ENCODE measurements around the gene GLO1. TPM values are rescaled to one million over a fixed set of nuclear protein-coding genes. Genes with fewer than 3 reads are reported as not detected.

GLO1 gene
- total and polyA plus RNA-seq, 2 donors = 73.5 to 76.7 TPM

DNA sequence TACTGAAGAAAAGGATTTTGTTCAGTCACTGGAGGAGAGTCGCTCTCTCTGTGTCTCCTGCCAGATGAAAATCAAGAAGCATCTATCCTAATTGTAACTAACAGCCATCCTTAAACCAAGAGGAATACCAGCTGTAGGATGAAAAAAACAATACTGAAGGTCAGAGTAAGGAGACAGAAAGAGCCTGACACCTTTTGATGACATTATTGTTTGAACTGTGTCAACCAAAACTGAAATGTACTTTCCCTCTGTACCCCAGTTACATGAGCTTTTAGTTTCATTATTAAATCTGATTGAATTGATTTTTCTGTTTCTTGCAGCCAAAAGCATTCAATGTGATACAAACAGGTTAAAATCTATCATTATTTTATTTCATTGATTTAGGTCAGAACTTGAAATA lies 46.0 kb downstream of the GLO1 start:
- no peak for DNase-seq (ENCODE audit: low read depth in 6 of 9, low spot score in 9 of 9)
- no peaks in the 10 kb centered on the region for H3K9me3 ChIP-seq (ENCODE audit: control insufficient read depth in 2 of 2, insufficient read depth in 1 of 2, low read length in 1 of 2)
- H3K36me3 ChIP-seq (ENCODE audit: control insufficient read depth in 2 of 2, insufficient read depth in 2 of 2, low read length in 1 of 2) = no peaks in the 10 kb centered on the region
- H3K4me1 ChIP-seq (ENCODE audit: control insufficient read depth in 2 of 2, insufficient read depth in 2 of 2, low read length in 2 of 2) = no peaks in the 10 kb centered on the region
- no peak overlapping the region for H3K27ac ChIP-seq (ENCODE audit: low read depth in 1 of 2, low read length in 1 of 2)
- 95% methylated on average over 1 of the region's 1 CpG for WGBS
- H3K4me3 ChIP-seq (ENCODE audit: low read length in 2 of 2) = no peak overlapping the region
- H3K27me3 ChIP-seq (ENCODE audit: control insufficient read depth in 2 of 2, insufficient read depth in 1 of 2, low read length in 1 of 2) = no peaks in the 10 kb centered on the region

GRCh38 chr6:38654263-38654662 lies 48.7 kb downstream of the GLO1 start:
- no peak for DNase-seq (ENCODE audit: low read depth in 6 of 9, low spot score in 9 of 9)
- 98% methylated on average over 2 of the region's 2 CpGs for WGBS
- no peaks in the 10 kb centered on the region for H3K27me3 ChIP-seq (ENCODE audit: control insufficient read depth in 2 of 2, insufficient read depth in 1 of 2, low read length in 1 of 2)
- H3K36me3 ChIP-seq (ENCODE audit: control insufficient read depth in 2 of 2, insufficient read depth in 2 of 2, low read length in 1 of 2) = no peaks in the 10 kb centered on the region
- no peaks in the 10 kb centered on the region for H3K4me1 ChIP-seq (ENCODE audit: control insufficient read depth in 2 of 2, insufficient read depth in 2 of 2, low read length in 2 of 2)
- H3K9me3 ChIP-seq (ENCODE audit: control insufficient read depth in 2 of 2, insufficient read depth in 1 of 2, low read length in 1 of 2) = no peaks in the 10 kb centered on the region
- H3K27ac ChIP-seq (ENCODE audit: low read depth in 1 of 2, low read length in 1 of 2) = no peak overlapping the region
- H3K4me3 ChIP-seq (ENCODE audit: low read length in 2 of 2) = no peak overlapping the region

- no peaks in the 10 kb centered on the region for H3K27me3 ChIP-seq (ENCODE audit: control insufficient read depth in 2 of 2, insufficient read depth in 1 of 2, low read length in 1 of 2)
- H3K27ac ChIP-seq (ENCODE audit: low read depth in 1 of 2, low read length in 1 of 2) = no peak overlapping the region
- WGBS = 98% methylated on average over 2 of the region's 2 CpGs
- H3K9me3 ChIP-seq (ENCODE audit: control insufficient read depth in 2 of 2, insufficient read depth in 1 of 2, low read length in 1 of 2) = no peaks in the 10 kb centered on the region
- DNase-seq (ENCODE audit: low read depth in 6 of 9, low spot score in 9 of 9) = no peak
- no peaks in the 10 kb centered on the region for H3K36me3 ChIP-seq (ENCODE audit: control insufficient read depth in 2 of 2, insufficient read depth in 2 of 2, low read length in 1 of 2)
- no peak overlapping the region for H3K4me3 ChIP-seq (ENCODE audit: low read length in 2 of 2)
- H3K4me1 ChIP-seq (ENCODE audit: control insufficient read depth in 2 of 2, insufficient read depth in 2 of 2, low read length in 2 of 2) = no peaks in the 10 kb centered on the region
These were observed 51.7 kb downstream of the GLO1 start for GRCh38 chr6:38651121-38651784.

GRCh38 chr6:38650207-38650752 lies 52.7 kb downstream of the GLO1 start:
- 97% methylated on average over 5 of the region's 5 CpGs for WGBS
- H3K9me3 ChIP-seq (ENCODE audit: control insufficient read depth in 2 of 2, insufficient read depth in 1 of 2, low read length in 1 of 2) = no peaks in the 10 kb centered on the region
- no peak overlapping the region for H3K27ac ChIP-seq (ENCODE audit: low read depth in 1 of 2, low read length in 1 of 2)
- H3K4me3 ChIP-seq (ENCODE audit: low read length in 2 of 2) = no peak overlapping the region
- H3K36me3 ChIP-seq (ENCODE audit: control insufficient read depth in 2 of 2, insufficient read depth in 2 of 2, low read length in 1 of 2) = no peaks in the 10 kb centered on the region
- H3K4me1 ChIP-seq (ENCODE audit: control insufficient read depth in 2 of 2, insufficient read depth in 2 of 2, low read length in 2 of 2) = no peaks in the 10 kb centered on the region
- no peaks in the 10 kb centered on the region for H3K27me3 ChIP-seq (ENCODE audit: control insufficient read depth in 2 of 2, insufficient read depth in 1 of 2, low read length in 1 of 2)
- no peak for DNase-seq (ENCODE audit: low read depth in 6 of 9, low spot score in 9 of 9)

GRCh38 chr6:38649744-38650143 lies 53.2 kb downstream of the GLO1 start:
- DNase-seq (ENCODE audit: low read depth in 6 of 9, low spot score in 9 of 9) = no peak
- Histone ChIP-seq H3K27ac (ENCODE audit: low read depth in 1 of 2, low read length in 1 of 2) (no peak overlapping the region), H3K4me1 (ENCODE audit: control insufficient read depth in 2 of 2, insufficient read depth in 2 of 2, low read length in 2 of 2) (no peaks in the 10 kb centered on the region), H3K4me3 (ENCODE audit: low read length in 2 of 2) (no peak overlapping the region), H3K27me3 (ENCODE audit: control insufficient read depth in 2 of 2, insufficient read depth in 1 of 2, low read length in 1 of 2) (no peaks in the 10 kb centered on the region), H3K9me3 (ENCODE audit: control insufficient read depth in 2 of 2, insufficient read depth in 1 of 2, low read length in 1 of 2) (no peaks in the 10 kb centered on the region), H3K36me3 (ENCODE audit: control insufficient read depth in 2 of 2, insufficient read depth in 2 of 2, low read length in 1 of 2) (no peaks in the 10 kb centered on the region)
- WGBS = 98% methylated on average over 2 of the region's 2 CpGs

DNA sequence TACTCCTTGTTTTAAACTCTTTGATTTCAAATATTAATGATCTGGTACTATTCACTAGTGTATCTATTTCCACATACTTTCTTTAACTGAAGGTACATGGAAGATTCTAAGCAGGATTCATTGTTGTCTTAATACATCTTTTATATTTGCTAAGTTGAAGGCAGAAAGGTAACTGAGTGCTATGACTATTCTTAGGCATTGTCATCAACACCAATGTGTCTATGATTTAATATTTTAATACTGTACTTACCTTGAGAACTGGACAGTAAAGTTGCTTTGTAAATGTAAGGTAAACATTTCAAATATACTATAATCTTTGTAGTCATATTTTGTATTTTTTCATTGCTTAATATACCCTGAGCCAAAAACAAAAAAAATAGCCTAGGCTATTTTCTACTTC lies 54.3 kb downstream of the GLO1 start:
- no peak overlapping the region for H3K27ac ChIP-seq (ENCODE audit: low read depth in 1 of 2, low read length in 1 of 2)
- H3K9me3 ChIP-seq (ENCODE audit: control insufficient read depth in 2 of 2, insufficient read depth in 1 of 2, low read length in 1 of 2) = no peaks in the 10 kb centered on the region
- H3K4me1 ChIP-seq (ENCODE audit: control insufficient read depth in 2 of 2, insufficient read depth in 2 of 2, low read length in 2 of 2) = no peaks in the 10 kb centered on the region
- no peak overlapping the region for H3K4me3 ChIP-seq (ENCODE audit: low read length in 2 of 2)
- H3K27me3 ChIP-seq (ENCODE audit: control insufficient read depth in 2 of 2, insufficient read depth in 1 of 2, low read length in 1 of 2) = no peaks in the 10 kb centered on the region
- no peaks in the 10 kb centered on the region for H3K36me3 ChIP-seq (ENCODE audit: control insufficient read depth in 2 of 2, insufficient read depth in 2 of 2, low read length in 1 of 2)
- DNase-seq (ENCODE audit: low read depth in 6 of 9, low spot score in 9 of 9) = no peak

GRCh38 chr6:38646166-38646878 lies 56.6 kb downstream of the GLO1 start:
- Histone ChIP-seq H3K4me1 (ENCODE audit: control insufficient read depth in 2 of 2, insufficient read depth in 2 of 2, low read length in 2 of 2) (no peaks in the 10 kb centered on the region), H3K9me3 (ENCODE audit: control insufficient read depth in 2 of 2, insufficient read depth in 1 of 2, low read length in 1 of 2) (no peaks in the 10 kb centered on the region)
- 94% methylated on average over 3 of the region's 3 CpGs for WGBS

GRCh38 chr6:38644951-38645350 lies 58.0 kb downstream of the GLO1 start:
- Histone ChIP-seq H3K4me1 (ENCODE audit: control insufficient read depth in 2 of 2, insufficient read depth in 2 of 2, low read length in 2 of 2) (peaks cover 6 to 11% of the 10 kb centered on the region in 2 donors), H3K4me3 (ENCODE audit: low read length in 2 of 2) (no peak overlapping the region), H3K36me3 (ENCODE audit: control insufficient read depth in 2 of 2, insufficient read depth in 2 of 2, low read length in 1 of 2) (no peaks in the 10 kb centered on the region), H3K9me3 (ENCODE audit: control insufficient read depth in 2 of 2, insufficient read depth in 1 of 2, low read length in 1 of 2) (no peaks in the 10 kb centered on the region), H3K27me3 (ENCODE audit: control insufficient read depth in 2 of 2, insufficient read depth in 1 of 2, low read length in 1 of 2) (no peaks in the 10 kb centered on the region), H3K27ac (ENCODE audit: low read depth in 1 of 2, low read length in 1 of 2) (no peak overlapping the region)
- DNase-seq (ENCODE audit: low read depth in 6 of 9, low spot score in 9 of 9) = no peak
- WGBS = 97% methylated on average over 1 of the region's 1 CpG

More at GRCh38 chr6:38646166-38646878, 56.6 kb downstream of the GLO1 start:
- no peaks in the 10 kb centered on the region for H3K27me3 ChIP-seq (ENCODE audit: control insufficient read depth in 2 of 2, insufficient read depth in 1 of 2, low read length in 1 of 2)
- H3K36me3 ChIP-seq (ENCODE audit: control insufficient read depth in 2 of 2, insufficient read depth in 2 of 2, low read length in 1 of 2) = no peaks in the 10 kb centered on the region
- H3K4me3 ChIP-seq (ENCODE audit: low read length in 2 of 2) = no peak overlapping the region
- no peak for DNase-seq (ENCODE audit: low read depth in 6 of 9, low spot score in 9 of 9)
- H3K27ac ChIP-seq (ENCODE audit: low read depth in 1 of 2, low read length in 1 of 2) = no peak overlapping the region

DNA sequence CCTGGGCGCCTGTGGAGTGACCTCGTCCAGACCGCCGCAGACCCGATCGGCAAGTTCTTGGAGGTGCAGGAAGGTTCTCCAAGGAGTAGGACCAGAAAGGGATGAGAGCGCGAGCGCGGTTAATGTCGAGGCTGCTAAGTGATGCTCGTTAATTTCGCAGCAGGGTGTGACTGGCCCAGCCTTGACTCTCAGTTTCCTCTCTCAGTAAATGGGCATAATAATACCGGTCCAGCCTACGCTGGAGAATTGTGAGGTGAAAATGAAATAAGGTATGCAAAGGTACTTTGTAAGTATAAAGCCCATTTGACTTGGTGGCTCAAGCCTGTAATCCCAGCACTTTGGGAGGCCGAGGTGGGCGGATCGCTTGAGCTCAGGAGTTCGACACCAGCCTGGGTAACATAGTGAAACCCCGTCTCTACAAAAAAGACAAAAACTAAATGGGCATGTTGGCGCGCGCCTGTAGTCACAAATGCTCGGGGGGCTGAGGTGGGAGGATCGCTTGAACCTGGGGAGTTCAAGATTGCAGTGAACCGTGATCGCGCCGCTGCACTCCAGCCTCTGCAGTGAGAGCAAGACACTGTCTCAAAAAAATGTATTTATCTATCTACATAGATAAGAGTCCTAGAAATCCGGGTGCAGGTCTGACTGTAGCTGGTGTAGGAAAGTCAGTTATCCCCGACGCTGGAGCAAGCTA lies 62.6 kb downstream of the GLO1 start:
- DNase-seq (ENCODE audit: low read depth in 6 of 9, low spot score in 9 of 9) = no peak
- Histone ChIP-seq H3K4me3 (ENCODE audit: low read length in 2 of 2) (peak overlapping the region; percentile 94 to 97), H3K27me3 (ENCODE audit: control insufficient read depth in 2 of 2, insufficient read depth in 1 of 2, low read length in 1 of 2) (no peaks in the 10 kb centered on the region), H3K9me3 (ENCODE audit: control insufficient read depth in 2 of 2, insufficient read depth in 1 of 2, low read length in 1 of 2) (no peaks in the 10 kb centered on the region), H3K36me3 (ENCODE audit: control insufficient read depth in 2 of 2, insufficient read depth in 2 of 2, low read length in 1 of 2) (no peaks in the 10 kb centered on the region), H3K27ac (ENCODE audit: low read depth in 1 of 2, low read length in 1 of 2) (peak overlapping the region; percentile 88 to 96), H3K4me1 (ENCODE audit: control insufficient read depth in 2 of 2, insufficient read depth in 2 of 2, low read length in 2 of 2) (peaks cover 9 to 12% of the 10 kb centered on the region in 2 donors)
- WGBS = 22% methylated on average over 32 of the region's 32 CpGs

Data from thymus (tissue), 11 donors.